HepG2 (cell line): ENCODE results near the gene ACBD3. TPM values are rescaled to one million over a fixed set of nuclear protein-coding genes. Genes with fewer than 3 reads are reported as not detected.

Experiments
- HNF1A ChIP-seq, 2 experiments: sonication (generic) in 1 of 2; formaldehyde crosslinking in 1 of 2; IDR thresholded peaks; 2 replicates each; pipeline versions ENCODE4 v1.4.0 to v1.6.1; 2016 to 2020; ENCODE audit warnings: borderline replicate concordance in 1 of 2, low read depth in 1 of 2, mild to moderate bottlenecking in 1 of 2, missing genetic modification reagents in 1 of 2
- NR2C2 ChIP-seq: sonication (generic); formaldehyde crosslinking; IDR thresholded peaks from 2 replicates; pipeline ENCODE4 v1.4.0; 2020; ENCODE audit warnings: missing genetic modification reagents, mild to moderate bottlenecking, moderate library complexity, borderline replicate concordance
- REPIN1 ChIP-seq: sonication (generic); formaldehyde crosslinking; IDR thresholded peaks from 2 replicates; pipeline ENCODE4 v1.8.0; 2022; ENCODE audit warnings: missing genetic modification reagents, low read depth, mild to moderate bottlenecking, borderline replicate concordance
- TRIM24 ChIP-seq: sonication (generic); formaldehyde crosslinking; IDR thresholded peaks from 2 replicates; pipeline ENCODE4 v1.8.0; 2022; ENCODE audit warnings: mild to moderate bottlenecking, missing genetic modification reagents
- ZNF230 ChIP-seq: sonication (generic); formaldehyde crosslinking; IDR thresholded peaks from 2 replicates; pipeline ENCODE4 v1.4.0; 2020; ENCODE audit warnings: mild to moderate bottlenecking, missing genetic modification reagents
- ZNF34 ChIP-seq: sonication (generic); formaldehyde crosslinking; IDR thresholded peaks from 2 replicates; pipeline ENCODE4 v1.4.0; 2020; ENCODE audit warnings: mild to moderate bottlenecking, missing genetic modification reagents, borderline replicate concordance
- polyA plus RNA-seq, 8 experiments: library from polyadenylated mRNA; depleted of rRNA in 3 of 8; stranded (reverse) in 7 of 8; unstranded in 1 of 8; fragments of >200 nt; fragmentation: Illumina TruSeq in 4 of 8; extraction: Trizol in 4 of 8; gene quantifications; 2 replicates each; pipeline versions ENCODE4 v1.2.1 to v1.2.3, GENCODE V29; 2011 to 2016; ENCODE audit warnings: low read depth in 4 of 8, missing spikeins in 1 of 8, mixed read lengths in 1 of 8; ENCODE audit not compliant: insufficient read depth in 1 of 8
- total RNA-seq, 5 experiments: library from RNA; depleted of rRNA; stranded (reverse); fragments of >200 nt; fragmentation: Illumina TruSeq; extraction: Trizol; gene quantifications; 2 replicates each; pipeline ENCODE4 v1.2.3, GENCODE V29; 2016; ENCODE audit warnings: low read depth in 1 of 5
- TF ChIP-seq, protein P1 (sequence below), 2 experiments: sonication (generic) in 1 of 2; formaldehyde crosslinking in 1 of 2; IDR thresholded peaks; 2 replicates each; pipeline versions ENCODE4 v1.4.0 to v1.6.1; 2018 to 2020; ENCODE audit warnings: missing genetic modification reagents in 2 of 2, borderline replicate concordance in 1 of 2, low read depth in 1 of 2, mild to moderate bottlenecking in 1 of 2, missing biosample characterization in 1 of 2
- TF ChIP-seq, protein P2 (sequence below): sonication (generic); formaldehyde crosslinking; conservative IDR thresholded peaks from 2 replicates; pipeline ENCODE4 v1.4.0; 2020; ENCODE audit warnings: mild to moderate bottlenecking, missing genetic modification reagents, moderate library complexity

ACBD3 gene
- total and polyA plus RNA-seq, 2 of the 13 experiments (the other 11 are each of a cell fraction or from before 2014, with no cell fraction given) = 24.3 to 39.3 TPM

GRCh38 chr1:226135059-226135651 is 51.4 kb downstream of the ACBD3 start (continued):
- TF ChIP-seq ZNF34 (CRISPR knock-in tag) (0 out of 2 replicates have a peak, but pooled peaks have one; percentile 78), REPIN1 (CRISPR knock-in tag) (no peak), NR2C2 (CRISPR knock-in tag) (0 out of 2 replicates have a peak, but pooled peaks have one; percentile 19), ZNF230 (CRISPR knock-in tag) (0 out of 2 replicates have a peak, but pooled peaks have one; percentile 48), TRIM24 (CRISPR knock-in tag) (no peak), HNF1A (IDR thresholded peaks at IDR 0.05; ENCODE audit: low read depth) (no peak), HNF1A (CRISPR knock-in tag; IDR thresholded peaks at IDR 0.05; ENCODE audit: borderline replicate concordance) (no peak; the same call in 1 of the 2 replicates)
- TF ChIP-seq, protein P1, sequence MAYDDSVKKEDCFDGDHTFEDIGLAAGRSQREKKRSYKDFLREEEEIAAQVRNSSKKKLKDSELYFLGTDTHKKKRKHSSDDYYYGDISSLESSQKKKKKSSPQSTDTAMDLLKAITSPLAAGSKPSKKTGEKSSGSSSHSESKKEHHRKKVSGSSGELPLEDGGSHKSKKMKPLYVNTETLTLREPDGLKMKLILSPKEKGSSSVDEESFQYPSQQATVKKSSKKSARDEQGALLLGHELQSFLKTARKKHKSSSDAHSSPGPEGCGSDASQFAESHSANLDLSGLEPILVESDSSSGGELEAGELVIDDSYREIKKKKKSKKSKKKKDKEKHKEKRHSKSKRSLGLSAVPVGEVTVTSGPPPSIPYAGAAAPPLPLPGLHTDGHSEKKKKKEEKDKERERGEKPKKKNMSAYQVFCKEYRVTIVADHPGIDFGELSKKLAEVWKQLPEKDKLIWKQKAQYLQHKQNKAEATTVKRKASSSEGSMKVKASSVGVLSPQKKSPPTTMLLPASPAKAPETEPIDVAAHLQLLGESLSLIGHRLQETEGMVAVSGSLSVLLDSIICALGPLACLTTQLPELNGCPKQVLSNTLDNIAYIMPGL (CRISPR knock-in tag; IDR thresholded peaks at IDR 0.05; ENCODE audit: borderline replicate concordance in 1 of 2, low read depth in 1 of 2) = peak in 1 of 2 experiments; percentile 30; a peak in 1 of 4 replicates
- TF ChIP-seq, protein P2, sequence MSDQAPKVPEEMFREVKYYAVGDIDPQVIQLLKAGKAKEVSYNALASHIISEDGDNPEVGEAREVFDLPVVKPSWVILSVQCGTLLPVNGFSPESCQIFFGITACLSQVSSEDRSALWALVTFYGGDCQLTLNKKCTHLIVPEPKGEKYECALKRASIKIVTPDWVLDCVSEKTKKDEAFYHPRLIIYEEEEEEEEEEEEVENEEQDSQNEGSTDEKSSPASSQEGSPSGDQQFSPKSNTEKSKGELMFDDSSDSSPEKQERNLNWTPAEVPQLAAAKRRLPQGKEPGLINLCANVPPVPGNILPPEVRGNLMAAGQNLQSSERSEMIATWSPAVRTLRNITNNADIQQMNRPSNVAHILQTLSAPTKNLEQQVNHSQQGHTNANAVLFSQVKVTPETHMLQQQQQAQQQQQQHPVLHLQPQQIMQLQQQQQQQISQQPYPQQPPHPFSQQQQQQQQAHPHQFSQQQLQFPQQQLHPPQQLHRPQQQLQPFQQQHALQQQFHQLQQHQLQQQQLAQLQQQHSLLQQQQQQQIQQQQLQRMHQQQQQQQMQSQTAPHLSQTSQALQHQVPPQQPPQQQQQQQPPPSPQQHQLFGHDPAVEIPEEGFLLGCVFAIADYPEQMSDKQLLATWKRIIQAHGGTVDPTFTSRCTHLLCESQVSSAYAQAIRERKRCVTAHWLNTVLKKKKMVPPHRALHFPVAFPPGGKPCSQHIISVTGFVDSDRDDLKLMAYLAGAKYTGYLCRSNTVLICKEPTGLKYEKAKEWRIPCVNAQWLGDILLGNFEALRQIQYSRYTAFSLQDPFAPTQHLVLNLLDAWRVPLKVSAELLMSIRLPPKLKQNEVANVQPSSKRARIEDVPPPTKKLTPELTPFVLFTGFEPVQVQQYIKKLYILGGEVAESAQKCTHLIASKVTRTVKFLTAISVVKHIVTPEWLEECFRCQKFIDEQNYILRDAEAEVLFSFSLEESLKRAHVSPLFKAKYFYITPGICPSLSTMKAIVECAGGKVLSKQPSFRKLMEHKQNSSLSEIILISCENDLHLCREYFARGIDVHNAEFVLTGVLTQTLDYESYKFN (CRISPR knock-in tag) = peak; percentile 64
